Keratinocyte (primary cell): ENCODE results near the gene BMP3. TPM values are rescaled to one million over a fixed set of nuclear protein-coding genes. Genes with fewer than 3 reads are reported as not detected.

Experiments
- DNase-seq: peaks from one replicate; pipeline ENCODE4 v3.0.0-alpha.2; 2011; ENCODE audit warnings: low read depth, missing footprints, low spot score
- FAIRE-seq: peaks from 2 replicates; lab custom pipeline; 2011; peaks lifted over from hg19 to GRCh38; lab: Jason Lieb, UNC
- H2AFZ ChIP-seq: 2 replicates; pipeline ENCODE4 v1.6.0; 2012; ENCODE audit warnings: low read length, control low read depth, inconsistent platforms; ENCODE audit not compliant: control insufficient read depth
- H3K27ac ChIP-seq: 2 replicates; pipeline ENCODE4 v1.5.1; 2011; ENCODE audit warnings: low read length; ENCODE audit not compliant: control insufficient read depth, insufficient read depth
- H3K27me3 ChIP-seq: 3 replicates; pipeline ENCODE4 v1.6.0; 2011; ENCODE audit warnings: low read length; ENCODE audit not compliant: control insufficient read depth, insufficient read depth; ENCODE audit errors: extremely low read depth
- H3K36me3 ChIP-seq, 2 experiments: 2 replicates in 1 of 2; 3 replicates in 1 of 2; pipeline ENCODE4 v1.5.1; 2011; ENCODE audit warnings: low read length in 2 of 2, mild to moderate bottlenecking in 1 of 2; ENCODE audit not compliant: control insufficient read depth in 2 of 2, insufficient read depth in 2 of 2; ENCODE audit errors: extremely low read depth in 1 of 2
- H3K4me1 ChIP-seq: 3 replicates; pipeline ENCODE4 v1.5.1; 2011; ENCODE audit warnings: low read length; ENCODE audit not compliant: control insufficient read depth, insufficient read depth; ENCODE audit errors: extremely low read depth
- H3K4me2 ChIP-seq: 3 replicates; pipeline ENCODE4 v1.6.0; 2011; ENCODE audit warnings: low read depth, low read length; ENCODE audit not compliant: control insufficient read depth, insufficient read depth; ENCODE audit errors: extremely low read depth
- H3K4me3 ChIP-seq, 3 experiments: fragments of 200-600 bp in 1 of 3; sonication (generic) in 1 of 3; 2 replicates in 2 of 3; 3 replicates in 1 of 3; pipeline ENCODE4 v1.5.1; 2011 to 2016; ENCODE audit warnings: low read length in 3 of 3, mild to moderate bottlenecking in 3 of 3, control low read depth in 2 of 3, inconsistent platforms in 1 of 3, low read depth in 1 of 3, mixed read lengths in 1 of 3, mixed run types in 1 of 3, moderate library complexity in 1 of 3; ENCODE audit not compliant: control insufficient read depth in 2 of 3, insufficient read depth in 2 of 3; ENCODE audit errors: extremely low read depth in 1 of 3
- H3K79me2 ChIP-seq: 2 replicates; pipeline ENCODE4 v1.6.0; 2012; ENCODE audit warnings: low read length; ENCODE audit not compliant: control insufficient read depth, insufficient read depth
- H3K9ac ChIP-seq: 3 replicates; pipeline ENCODE4 v1.6.0; 2011; ENCODE audit warnings: low read length; ENCODE audit not compliant: control insufficient read depth, insufficient read depth; ENCODE audit errors: extremely low read depth
- H3K9me1 ChIP-seq: 3 replicates; pipeline ENCODE4 v1.6.0; 2011; ENCODE audit warnings: low read length; ENCODE audit not compliant: control insufficient read depth, insufficient read depth; ENCODE audit errors: extremely low read depth
- H3K9me3 ChIP-seq: 2 replicates; pipeline ENCODE4 v1.5.1; 2012; ENCODE audit warnings: low read depth, low read length; ENCODE audit not compliant: control insufficient read depth
- H4K20me1 ChIP-seq: 3 replicates; pipeline ENCODE4 v1.6.0; 2011; ENCODE audit warnings: low read length; ENCODE audit not compliant: control insufficient read depth, insufficient read depth; ENCODE audit errors: extremely low read depth
- CTCF ChIP-seq, 3 experiments: IDR thresholded peaks in 1 of 3; conservative IDR thresholded peaks in 1 of 3; optimal IDR thresholded peaks in 1 of 3; 2 replicates in 2 of 3; 3 replicates in 1 of 3; pipeline versions ENCODE3 to v1.5.1; 2011; ENCODE audit warnings: low read length in 3 of 3, mild to moderate bottlenecking in 3 of 3, moderate library complexity in 2 of 3, control low read depth in 1 of 3, inconsistent platforms in 1 of 3; ENCODE audit not compliant: insufficient read depth in 2 of 3; ENCODE audit errors: extremely low read depth in 1 of 3
- EZH2 ChIP-seq: IDR thresholded peaks from one replicate; pipeline ENCODE4 v1.6.1; 2012; ENCODE audit warnings: inconsistent platforms, mild to moderate bottlenecking, low read length, moderate library complexity
- dilution Hi-C: fragments of 300-500 bp; cut with MboI; formaldehyde crosslinking; loops from one replicate; pipeline ENCODE4 v1.7.0; 2020; ENCODE audit warnings: low sequenced_read_pairs; ENCODE audit not compliant: extremely low pct_ligation_motif_present
- polyA plus RNA-seq, 5 experiments: library from polyadenylated mRNA; depleted of rRNA in 3 of 5; stranded (reverse) in 3 of 5; stranded (forward) in 1 of 5; unstranded in 1 of 5; fragments of >200 nt; gene quantifications; 1 replicate in 1 of 5; 2 replicates in 3 of 5; 3 replicates in 1 of 5; pipeline versions ENCODE4 v1.2.1 to v1.2.3, GENCODE V29; 2011 to 2012; ENCODE audit warnings: missing spikeins in 2 of 5, low read depth in 1 of 5, low replicate concordance in 1 of 5

The BMP3 gene
- polyA plus RNA-seq, 1 donor (not counting 4 experiments of a cell fraction or from before 2014, with no cell fraction given), result not detected

DNA sequence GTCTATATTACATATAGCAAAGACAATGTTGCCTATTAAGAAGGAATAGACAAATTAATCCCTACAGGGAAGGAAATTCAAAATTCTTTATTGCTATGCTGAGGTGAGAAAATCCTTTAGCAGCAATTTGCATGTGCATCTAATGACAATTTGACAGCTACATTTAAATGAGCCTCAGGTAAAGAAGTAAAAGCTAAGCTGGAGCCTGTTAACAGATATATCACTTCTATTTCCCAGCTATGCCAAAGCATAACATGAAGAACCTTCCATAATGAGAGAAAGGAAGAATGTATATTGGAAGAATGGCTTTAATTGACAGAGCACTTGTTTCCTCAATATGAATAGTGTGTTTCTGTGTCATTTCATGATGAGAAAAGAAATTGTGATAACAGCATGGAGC lies 71.6 kb downstream of the BMP3 start:
- no peak overlapping the region for H3K9ac ChIP-seq
- DNase-seq (no peak), FAIRE-seq (no peak)
- no peaks in the 10 kb centered on the region for H3K79me2 ChIP-seq
- H3K9me1 ChIP-seq, result no peaks in the 10 kb centered on the region
- dilution Hi-C loops, result no loop called here
- no peaks in the 10 kb centered on the region for H3K9me3 ChIP-seq
- H3K4me1 ChIP-seq, result no peaks in the 10 kb centered on the region
- no peaks in the 10 kb centered on the region for H3K27me3 ChIP-seq
- no peak overlapping the region for H3K4me2 ChIP-seq
- H3K4me3 ChIP-seq, result no peak overlapping the region
- H3K36me3 ChIP-seq, result no peaks in the 10 kb centered on the region
- H3K27ac ChIP-seq, result no peak overlapping the region
- no peaks in the 10 kb centered on the region for H4K20me1 ChIP-seq
- no peak overlapping the region for H2AFZ ChIP-seq
- TF ChIP-seq EZH2 (no peak), CTCF (optimal IDR thresholded peaks at IDR 0.05 in 1 of 3, IDR thresholded peaks at IDR 0.05 in 1 of 3, conservative IDR thresholded peaks at IDR 0.05 in 1 of 3; ENCODE audit: extremely low read depth in 1 of 3, insufficient read depth in 2 of 3, low read length in 3 of 3) (no peak)

- no peak overlapping the region for H3K9ac ChIP-seq
- DNase-seq, result no peak
- no peaks in the 10 kb centered on the region for H3K36me3 ChIP-seq
- no peak overlapping the region for H3K4me2 ChIP-seq
- no peak for FAIRE-seq
- H3K4me1 ChIP-seq, result no peaks in the 10 kb centered on the region
- H3K4me3 ChIP-seq, result no peak overlapping the region
- TF ChIP-seq CTCF (optimal IDR thresholded peaks at IDR 0.05 in 1 of 3, IDR thresholded peaks at IDR 0.05 in 1 of 3, conservative IDR thresholded peaks at IDR 0.05 in 1 of 3; ENCODE audit: extremely low read depth in 1 of 3, insufficient read depth in 2 of 3, low read length in 3 of 3), result no peak
- TF ChIP-seq EZH2, result no peak
- no peaks in the 10 kb centered on the region for H3K79me2 ChIP-seq
- H3K27me3 ChIP-seq, result no peaks in the 10 kb centered on the region
- no peaks in the 10 kb centered on the region for H3K9me1 ChIP-seq
- no peak overlapping the region for H3K27ac ChIP-seq
- H3K9me3 ChIP-seq, result no peaks in the 10 kb centered on the region
- H2AFZ ChIP-seq, result no peak overlapping the region
- dilution Hi-C loops, result no loop called here
- H4K20me1 ChIP-seq, result no peaks in the 10 kb centered on the region
Observed at GRCh38 chr4:81106150-81106549, 75.6 kb downstream of the BMP3 start.

Other genes starting within 250 kb of the BMP3 start
- gene PRKG2, start 184.5 kb downstream of the BMP3 start, polyA plus RNA-seq, result 0.26 to 0.68 TPM (median 0.44 TPM) in 3 replicates